LoVo (cell line): Measurements from ENCODE around the gene UGT2B7.

Source experiments
- DNase-seq: peaks from one replicate; pipeline ENCODE4 v3.0.0-alpha.2; 2016; ENCODE audit warnings: low spot score

The UGT2B7 gene

DNA sequence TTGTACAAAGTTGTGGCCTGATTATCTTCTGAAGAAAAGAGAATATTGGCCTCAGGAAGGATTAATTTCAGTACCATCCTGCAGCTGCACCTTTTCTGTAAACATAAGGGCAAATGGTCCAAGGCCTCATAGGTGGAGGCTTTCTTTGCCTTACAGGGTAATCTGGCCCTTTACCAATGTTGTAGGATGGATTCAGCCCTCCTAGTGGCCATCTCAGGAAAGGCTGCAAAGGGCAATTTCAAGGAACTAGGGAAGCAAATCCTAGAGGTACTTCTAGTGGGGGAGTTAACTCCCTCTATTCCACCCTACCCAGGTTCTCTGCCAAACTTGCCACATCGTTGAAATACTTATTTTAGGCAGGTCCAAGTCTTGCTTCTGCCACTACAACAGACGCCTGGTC, 60.6 kb downstream of the UGT2B7 start:
- peak; percentile 2 for DNase-seq
